Activated T-cell treated with anti-CD3 and anti-CD28 coated beads, Interleukin-2, amount 50 U/mL, for 72 hours (primary cell): Measurements from ENCODE around the gene MEI4. TPM values are rescaled to one million over a fixed set of nuclear protein-coding genes. Genes with fewer than 3 reads are reported as not detected.

Experiments
- ATAC-seq, 2 donors: fragments of 150-1000 bp; cut with Tn5 transposase; replicated peaks in 1 of 2; 2 replicates each; pipeline ENCODE4 v1.10.0; 2021; ENCODE audit warnings: moderate library complexity in 2 of 2, mild to moderate bottlenecking in 1 of 2
- DNase-seq, 2 donors: peaks; one replicate each; pipeline ENCODE4 v3.0.0; 2021 to 2022; ENCODE audit warnings: mixed read lengths in 1 of 2
- H3K27ac Mint-ChIP-seq: one replicate; pipeline ENCODE4 v1.8.0; 2022; ENCODE audit warnings: mild to moderate bottlenecking, moderate library complexity, mixed read lengths
- H3K27me3 Mint-ChIP-seq: one replicate; pipeline ENCODE4 v1.8.0; 2022; ENCODE audit warnings: low read depth, mixed read lengths
- H3K36me3 Mint-ChIP-seq, 2 donors: one replicate each; pipeline ENCODE4 v1.8.0; 2022; ENCODE audit warnings: mixed read lengths in 2 of 2, mild to moderate bottlenecking in 1 of 2; ENCODE audit not compliant: insufficient read depth in 2 of 2
- H3K4me1 Mint-ChIP-seq: one replicate; pipeline ENCODE4 v1.8.0; 2022; ENCODE audit warnings: low read depth, mixed read lengths
- H3K4me3 Mint-ChIP-seq, 2 donors: one replicate each; pipeline ENCODE4 v1.8.0; 2022; ENCODE audit warnings: mild to moderate bottlenecking in 2 of 2, mixed read lengths in 2 of 2, moderate library complexity in 2 of 2
- H3K9me3 Mint-ChIP-seq, 2 donors: one replicate each; pipeline ENCODE4 v1.8.0; 2022; ENCODE audit warnings: mixed read lengths in 2 of 2
- total RNA-seq, 2 donors: library from RNA; stranded (reverse); gene quantifications; one replicate each; pipeline ENCODE4 v1.2.3, GENCODE V29; 2022

MEI4 gene
- total RNA-seq, 2 donors from 2014 or later: not detected

DNA sequence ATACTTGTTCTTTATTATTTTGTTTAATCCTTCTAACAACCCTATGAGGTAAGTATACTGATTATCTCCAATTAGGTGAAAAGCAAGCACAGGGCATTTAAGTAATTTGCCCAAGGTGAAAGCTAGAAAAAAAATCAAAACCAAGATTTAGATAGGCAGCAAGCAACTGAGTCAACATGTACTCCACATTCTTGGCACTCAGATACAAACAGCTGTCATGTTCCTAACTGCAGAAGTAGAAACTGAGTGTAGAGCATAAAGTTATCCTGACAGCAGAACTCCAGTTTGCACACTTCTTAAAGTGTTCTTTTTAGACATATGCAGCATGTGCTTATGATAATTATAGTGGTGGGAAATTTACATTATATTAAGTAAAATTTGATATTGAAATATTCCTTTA, 278.1 kb downstream of the MEI4 start:
- DNase-seq (no peak), ATAC-seq (no peak)
- Mint-ChIP-seq H3K36me3 (no peaks in the 10 kb centered on the region), H3K27ac (no peak overlapping the region), H3K27me3 (no peaks in the 10 kb centered on the region), H3K9me3 (peaks cover 2 to 3% of the 10 kb centered on the region in 2 donors), H3K4me3 (no peak overlapping the region), H3K4me1 (no peaks in the 10 kb centered on the region)

DNA sequence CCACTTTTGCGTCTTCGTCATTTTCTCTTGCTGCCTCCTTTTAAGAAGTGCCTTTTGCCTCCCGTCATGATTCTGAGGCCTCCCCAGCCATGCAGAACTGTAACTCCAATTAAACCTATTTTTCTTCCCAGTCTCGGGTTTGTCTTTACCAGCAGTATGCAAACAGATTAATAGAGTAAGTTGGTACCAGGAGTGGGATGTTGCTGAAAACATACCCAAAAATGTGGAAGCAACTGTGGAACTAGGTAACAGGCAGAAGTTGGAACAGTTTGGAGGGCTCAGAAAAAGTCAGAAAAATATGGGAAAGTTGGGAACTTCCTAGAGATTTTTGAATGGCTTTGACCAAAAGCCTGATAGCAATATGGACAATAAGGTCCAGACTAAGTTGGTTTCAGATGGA, 309.2 kb downstream of the MEI4 start:
- ATAC-seq: no peak
- peaks cover 17 to 26% of the 10 kb centered on the region in 2 donors for H3K9me3 Mint-ChIP-seq
- H3K36me3 Mint-ChIP-seq: peaks cover 1 to 4% of the 10 kb centered on the region in 2 donors

DNA sequence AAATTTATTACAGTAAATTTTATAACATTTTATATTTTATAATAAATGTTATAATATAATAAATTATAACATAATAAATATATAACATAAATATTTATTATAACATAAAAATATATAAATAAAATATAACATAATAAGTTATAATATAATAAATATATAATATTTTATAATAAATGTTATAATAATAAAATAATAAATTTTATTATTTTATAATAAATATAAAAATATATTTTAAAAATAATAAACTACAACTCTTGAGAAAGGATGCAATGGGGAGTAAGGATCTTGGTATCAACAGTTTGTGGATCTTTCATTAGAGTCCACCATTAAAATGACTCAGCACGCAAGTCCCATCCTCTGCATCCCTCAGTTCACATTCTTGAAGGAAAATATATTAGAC, 312.6 kb downstream of the MEI4 start:
- Mint-ChIP-seq H3K36me3 (peaks cover 1 to 4% of the 10 kb centered on the region in 2 donors), H3K4me1 (no peaks in the 10 kb centered on the region), H3K27me3 (no peaks in the 10 kb centered on the region), H3K9me3 (peaks cover 10 to 20% of the 10 kb centered on the region in 2 donors), H3K4me3 (no peak overlapping the region), H3K27ac (no peak overlapping the region)
- ATAC-seq (no peak), DNase-seq (no peak)

More for the DNA sequence above, 309.2 kb downstream of the MEI4 start:
- Mint-ChIP-seq H3K27ac (no peak overlapping the region), H3K27me3 (no peaks in the 10 kb centered on the region), H3K4me3 (no peak overlapping the region), H3K4me1 (no peaks in the 10 kb centered on the region)
- no peak for DNase-seq

DNA sequence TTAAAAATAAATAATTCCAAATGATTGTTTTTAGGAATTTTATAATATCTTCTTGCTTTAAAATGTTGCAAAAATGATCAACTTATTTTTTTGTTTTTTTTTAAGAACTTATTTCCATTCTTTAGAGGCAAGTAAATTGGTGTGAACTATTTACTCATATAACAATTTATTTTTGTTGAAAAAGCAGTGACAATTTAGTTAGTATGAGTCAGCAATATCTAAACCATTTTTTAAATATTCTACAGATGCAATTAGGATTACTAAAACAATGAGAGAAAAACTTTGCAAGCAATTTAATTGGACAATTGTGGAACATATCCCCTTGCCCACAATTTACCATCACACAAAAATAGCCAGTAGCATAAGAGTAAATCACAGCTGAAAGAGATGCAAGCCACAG, 319.5 kb downstream of the MEI4 start:
- no peak overlapping the region for H3K4me3 Mint-ChIP-seq

More for the DNA sequence above, 319.5 kb downstream of the MEI4 start:
- no peaks in the 10 kb centered on the region for H3K36me3 Mint-ChIP-seq
- H3K9me3 Mint-ChIP-seq: peaks cover under 1 to 4% of the 10 kb centered on the region in 2 donors
- DNase-seq (no peak), ATAC-seq (no peak)
- no peak overlapping the region for H3K27ac Mint-ChIP-seq
- H3K27me3 Mint-ChIP-seq: no peaks in the 10 kb centered on the region
- no peaks in the 10 kb centered on the region for H3K4me1 Mint-ChIP-seq

Other genes with a start within 250 kb of the MEI4 start
- not detected for gene HTR1B, start 189.5 kb upstream of the MEI4 start, total RNA-seq